ACC112 (cell line): ENCODE measurements around the gene NOC4L.

ENCODE experiments used
- H2AFZ ChIP-seq: fragments of 200-600 bp; sonication (generic); one replicate; pipeline ENCODE4 v1.6.0; 2017; ENCODE audit warnings: antibody characterized with exemption, low read length; ENCODE audit not compliant: unreplicated experiment
- H3K27ac ChIP-seq: fragments of 200-600 bp; sonication (generic); 2 replicates; pipeline ENCODE4 v1.5.1; 2014; ENCODE audit warnings: low read depth, mild to moderate bottlenecking, antibody characterized with exemption, low read length, moderate library complexity
- H3K27me3 ChIP-seq: fragments of 200-600 bp; sonication (generic); 2 replicates; pipeline ENCODE4 v1.6.1; 2014; ENCODE audit warnings: mild to moderate bottlenecking, antibody characterized with exemption, low read length, moderate library complexity, mixed read lengths; ENCODE audit not compliant: insufficient read depth
- H3K36me3 ChIP-seq: fragments of 200-600 bp; sonication (generic); 2 replicates; pipeline ENCODE4 v1.6.1; 2016; ENCODE audit warnings: mild to moderate bottlenecking, antibody characterized with exemption, low read length, moderate library complexity, mixed read lengths; ENCODE audit not compliant: insufficient read depth
- H3K4me1 ChIP-seq: fragments of 200-600 bp; sonication (generic); one replicate; pipeline ENCODE4 v1.6.1; 2016; ENCODE audit warnings: low read length, mixed read lengths; ENCODE audit not compliant: insufficient read depth, unreplicated experiment, control insufficient read depth
- H3K4me3 ChIP-seq: fragments of 200-600 bp; sonication (generic); 2 replicates; pipeline ENCODE4 v1.5.1; 2014; ENCODE audit warnings: mild to moderate bottlenecking, low read depth, low read length
- H3K79me2 ChIP-seq: fragments of 200-600 bp; sonication (generic); one replicate; pipeline ENCODE4 v1.6.0; 2016; ENCODE audit warnings: low read length; ENCODE audit not compliant: control insufficient read depth, unreplicated experiment, insufficient read depth

Gene NOC4L

GRCh38 chr12:132108211-132108832 is 35.9 kb upstream of the NOC4L start:
- Histone ChIP-seq H3K4me1 (no peaks in the 10 kb centered on the region), H2AFZ (no peak overlapping the region), H3K27ac (no peak overlapping the region), H3K36me3 (0 out of 2 replicates have a peak, but pooled peaks cover 1% of the 10 kb centered on the region), H3K4me3 (no peak overlapping the region), H3K27me3 (no peaks in the 10 kb centered on the region), H3K79me2 (peaks cover 6% of the 10 kb centered on the region)

- peaks cover 7% of the 10 kb centered on the region; the same call in 1 of the 2 replicates for H3K36me3 ChIP-seq
- no peaks in the 10 kb centered on the region for H3K27me3 ChIP-seq
- no peak overlapping the region for H3K27ac ChIP-seq
- peaks cover 4% of the 10 kb centered on the region for H3K79me2 ChIP-seq
- no peak overlapping the region for H2AFZ ChIP-seq
- no peak overlapping the region for H3K4me3 ChIP-seq
- no peaks in the 10 kb centered on the region for H3K4me1 ChIP-seq
These were observed 34.5 kb upstream of the NOC4L start for GRCh38 chr12:132109741-132110140.

DNA sequence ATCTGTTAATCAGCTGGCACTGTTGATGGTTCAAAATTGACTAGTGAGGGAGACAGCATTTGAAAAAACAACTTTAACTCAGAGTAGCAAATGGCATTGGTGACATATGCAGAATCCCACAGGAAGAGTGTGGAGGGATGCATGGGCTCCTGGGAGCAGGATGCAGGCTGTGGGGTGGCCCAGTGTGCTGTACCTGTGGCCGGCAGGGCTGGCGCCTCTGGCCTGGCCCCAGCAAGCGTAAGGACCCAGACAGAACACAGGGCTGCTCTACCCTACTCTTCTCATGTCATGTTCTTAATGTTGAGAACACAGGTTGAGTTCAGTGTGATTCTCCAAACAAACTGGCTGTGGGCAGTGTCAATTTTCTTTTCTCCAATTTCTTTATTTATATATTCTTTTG is 33.6 kb upstream of the NOC4L start:
- no peak overlapping the region for H3K27ac ChIP-seq
- H3K36me3 ChIP-seq = peaks cover 14% of the 10 kb centered on the region
- peaks cover 4% of the 10 kb centered on the region for H3K79me2 ChIP-seq
- H3K4me3 ChIP-seq = no peak overlapping the region
- H3K4me1 ChIP-seq = no peaks in the 10 kb centered on the region
- no peak overlapping the region for H2AFZ ChIP-seq
- H3K27me3 ChIP-seq = no peaks in the 10 kb centered on the region

DNA sequence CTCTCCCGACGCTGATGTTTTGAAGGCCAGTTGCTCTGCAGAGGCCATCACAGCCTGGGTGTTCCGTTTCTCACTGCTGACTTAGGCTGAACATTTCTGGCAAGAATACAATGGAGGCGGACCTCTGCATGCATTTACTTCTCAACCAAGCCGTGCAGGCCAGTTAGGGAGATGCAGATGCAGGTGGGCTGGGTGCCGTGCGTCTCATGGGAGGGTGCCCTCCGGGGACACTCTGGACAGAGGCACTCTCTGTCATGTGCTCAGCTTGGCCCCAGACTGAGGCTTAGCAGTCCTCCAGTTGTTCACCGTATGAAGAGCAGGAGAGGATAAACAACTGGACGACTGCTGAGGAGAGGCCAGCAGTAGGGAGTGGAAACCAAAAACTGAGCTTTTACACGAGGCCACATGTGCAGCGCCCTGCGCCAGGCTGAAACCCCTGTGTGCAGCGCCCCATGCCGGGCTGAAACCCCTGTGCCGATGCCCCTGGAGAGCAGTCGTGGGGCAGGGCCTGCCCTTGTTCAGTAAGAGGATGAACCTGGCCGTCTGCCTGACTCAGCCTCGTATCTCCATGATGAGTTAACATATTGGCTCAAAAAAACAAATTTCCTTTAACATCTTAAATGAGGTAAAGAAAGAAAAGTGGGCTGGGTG is 32.5 kb upstream of the NOC4L start:
- no peak overlapping the region for H2AFZ ChIP-seq
- H3K27me3 ChIP-seq = no peaks in the 10 kb centered on the region
- H3K79me2 ChIP-seq = peaks cover 4% of the 10 kb centered on the region
- no peak overlapping the region for H3K4me3 ChIP-seq
- peaks cover 22% of the 10 kb centered on the region for H3K36me3 ChIP-seq
- H3K27ac ChIP-seq = no peak overlapping the region
- H3K4me1 ChIP-seq = no peaks in the 10 kb centered on the region

- no peaks in the 10 kb centered on the region for H3K4me1 ChIP-seq
- H3K79me2 ChIP-seq = no peaks in the 10 kb centered on the region
- H3K4me3 ChIP-seq = no peak overlapping the region
- no peak overlapping the region for H3K27ac ChIP-seq
- no peaks in the 10 kb centered on the region for H3K27me3 ChIP-seq
- no peak overlapping the region for H2AFZ ChIP-seq
- peaks cover 25% of the 10 kb centered on the region for H3K36me3 ChIP-seq
These were observed 29.6 kb upstream of the NOC4L start for GRCh38 chr12:132114667-132115066.

- Histone ChIP-seq H3K27me3 (no peaks in the 10 kb centered on the region), H3K36me3 (peaks cover 25% of the 10 kb centered on the region), H3K79me2 (no peaks in the 10 kb centered on the region), H2AFZ (no peak overlapping the region), H3K27ac (no peak overlapping the region), H3K4me3 (no peak overlapping the region), H3K4me1 (no peaks in the 10 kb centered on the region)
These were observed 28.8 kb upstream of the NOC4L start for GRCh38 chr12:132115500-132115899.

- Histone ChIP-seq H3K79me2 (no peaks in the 10 kb centered on the region), H3K4me3 (no peak overlapping the region), H2AFZ (no peak overlapping the region), H3K27ac (no peak overlapping the region), H3K36me3 (peaks cover 32% of the 10 kb centered on the region), H3K4me1 (no peaks in the 10 kb centered on the region), H3K27me3 (no peaks in the 10 kb centered on the region)
These were observed 27.3 kb upstream of the NOC4L start for GRCh38 chr12:132116709-132117557.

DNA sequence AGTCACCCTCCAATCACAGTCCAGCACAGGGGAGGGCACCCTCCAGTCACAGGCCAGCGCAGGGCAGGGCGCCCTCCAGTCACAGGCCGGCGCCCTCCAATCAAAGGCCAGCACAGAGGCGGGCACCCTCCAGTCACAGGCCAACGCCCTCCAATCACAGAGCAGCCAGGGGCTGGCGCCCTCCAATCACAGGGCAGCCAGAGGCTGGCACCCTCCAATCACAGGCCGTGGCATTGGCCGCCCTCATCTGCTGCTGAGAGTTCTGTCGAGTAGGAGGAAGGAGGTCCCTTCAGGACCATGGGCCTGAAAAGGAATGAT is 26.7 kb upstream of the NOC4L start:
- Histone ChIP-seq H3K27ac (no peak overlapping the region), H3K4me1 (no peaks in the 10 kb centered on the region)

GRCh38 chr12:132118876-132119275 is 25.4 kb upstream of the NOC4L start:
- Histone ChIP-seq H3K36me3 (peaks cover 46% of the 10 kb centered on the region), H3K4me3 (no peak overlapping the region), H3K4me1 (no peaks in the 10 kb centered on the region), H3K79me2 (no peaks in the 10 kb centered on the region), H3K27me3 (no peaks in the 10 kb centered on the region), H2AFZ (no peak overlapping the region), H3K27ac (no peak overlapping the region)

More for the DNA sequence above, 26.7 kb upstream of the NOC4L start:
- H3K4me3 ChIP-seq = no peak overlapping the region
- H3K27me3 ChIP-seq = no peaks in the 10 kb centered on the region
- no peak overlapping the region for H2AFZ ChIP-seq
- H3K36me3 ChIP-seq = peaks cover 38% of the 10 kb centered on the region
- no peaks in the 10 kb centered on the region for H3K79me2 ChIP-seq

- Histone ChIP-seq H3K79me2 (no peaks in the 10 kb centered on the region), H2AFZ (no peak overlapping the region), H3K36me3 (peaks cover 54% of the 10 kb centered on the region), H3K27ac (no peak overlapping the region), H3K4me3 (no peak overlapping the region), H3K4me1 (no peaks in the 10 kb centered on the region), H3K27me3 (no peaks in the 10 kb centered on the region)
These were observed 23.0 kb upstream of the NOC4L start for GRCh38 chr12:132121283-132121682.
